Activated T-helper 9 cell treated with anti-CD3 and anti-CD28 coated beads, Interleukin-2, amount 50 U/mL, for 16 hours (primary cell): ENCODE measurements around the gene USP54.

ENCODE experiments used
- DNase-seq: peaks from one replicate; pipeline ENCODE4 v3.0.0-alpha.2; 2020; ENCODE audit warnings: low read depth

Gene USP54

DNA sequence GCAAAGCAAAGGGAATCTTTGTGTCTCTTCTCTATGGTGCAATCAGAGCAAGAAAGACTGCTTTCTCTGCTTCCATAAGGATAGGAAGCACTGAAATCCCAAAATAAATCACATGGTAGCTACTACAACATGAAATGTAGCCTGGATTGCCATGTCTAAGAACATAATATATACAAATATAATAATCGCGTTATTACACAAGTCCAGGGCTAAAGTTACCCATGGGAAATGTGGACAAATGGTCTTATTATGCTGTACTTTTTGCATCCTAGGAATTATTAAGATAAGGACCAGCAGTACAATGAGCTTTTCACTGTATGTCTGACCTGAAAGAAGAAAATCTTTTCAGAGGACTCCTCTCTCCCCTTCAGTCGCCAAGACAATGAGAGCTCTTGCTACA lies 71.8 kb downstream of the USP54 start:
- no peak for DNase-seq

DNA sequence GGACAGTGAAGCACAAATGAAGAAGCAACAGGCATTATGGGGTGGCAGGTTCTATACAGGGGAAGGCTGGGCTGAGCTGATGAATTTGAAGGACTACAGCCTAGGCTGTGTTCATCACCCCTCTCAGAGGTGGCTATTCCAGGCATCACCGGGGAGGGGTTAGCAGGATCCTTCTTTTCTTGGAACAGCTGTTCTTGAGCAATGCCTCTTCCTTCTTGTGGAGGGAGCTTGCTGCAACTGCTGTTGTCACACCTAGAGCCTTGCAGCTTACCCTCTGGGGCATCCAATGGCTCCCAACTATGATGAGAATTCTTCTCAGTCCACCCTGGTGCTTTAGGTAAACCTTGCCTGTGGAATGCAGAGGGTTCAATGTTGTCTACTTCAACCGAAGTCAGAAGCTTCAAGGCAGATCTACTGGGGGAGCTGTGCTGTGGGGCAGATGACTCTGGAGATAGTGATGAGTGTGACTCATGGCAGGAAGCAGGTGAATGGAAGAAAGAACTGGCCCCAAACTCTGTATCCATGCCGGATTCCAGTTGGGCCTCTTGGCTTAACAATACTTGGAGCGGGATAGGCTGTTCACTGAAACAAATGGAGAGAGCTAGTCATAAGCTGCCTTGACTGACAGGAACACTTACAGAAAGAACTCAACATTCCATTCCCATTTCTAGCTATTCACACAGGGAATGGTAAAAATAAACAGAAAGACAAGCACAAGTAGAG lies 73.8 kb downstream of the USP54 start:
- no peak for DNase-seq

DNA sequence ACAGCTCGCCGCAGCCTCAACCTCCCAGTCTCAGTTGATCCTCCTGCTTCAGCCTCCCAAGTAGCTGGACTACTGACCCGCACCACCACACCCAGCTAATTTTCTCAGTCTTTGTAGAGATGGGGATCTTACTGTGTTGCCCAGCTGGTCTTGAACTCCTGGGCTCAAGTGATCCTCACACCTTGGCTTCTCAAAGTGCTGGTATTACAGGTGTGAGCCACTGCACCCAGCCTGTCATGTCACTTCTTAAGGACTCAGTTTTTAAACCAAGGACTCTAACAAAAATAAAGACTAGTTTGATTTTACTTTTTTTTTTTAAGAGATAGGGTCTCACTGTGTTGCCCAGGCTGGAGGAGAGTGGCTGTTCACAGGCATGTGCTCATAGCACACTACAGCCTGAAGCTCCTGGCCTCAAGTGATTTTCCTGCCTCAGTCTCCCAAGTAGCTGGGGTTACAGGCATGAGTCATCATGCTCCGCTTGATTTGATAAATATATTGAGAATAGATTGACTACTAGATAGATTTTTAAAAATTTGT lies 78.9 kb downstream of the USP54 start:
- DNase-seq: no peak

DNA sequence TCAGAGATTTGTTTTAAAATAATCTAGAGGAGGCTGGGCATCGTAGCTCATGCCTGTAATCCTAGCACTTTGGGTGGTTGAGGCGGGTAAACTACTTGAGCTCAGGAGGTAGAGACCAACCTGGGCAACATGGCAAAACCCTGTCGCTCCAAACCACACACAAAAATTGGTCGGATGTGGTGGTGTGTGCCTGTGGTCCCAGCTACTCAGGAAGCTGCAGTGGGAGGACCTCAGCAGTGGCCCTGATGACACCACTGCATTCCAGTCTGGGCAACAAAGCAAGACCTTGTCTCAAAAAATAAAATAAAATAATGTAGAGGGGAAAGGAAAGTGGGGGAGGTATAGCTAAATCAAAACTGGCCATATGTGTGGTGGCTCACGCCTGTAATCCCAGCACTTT lies 81.4 kb downstream of the USP54 start:
- DNase-seq: no peak

DNA sequence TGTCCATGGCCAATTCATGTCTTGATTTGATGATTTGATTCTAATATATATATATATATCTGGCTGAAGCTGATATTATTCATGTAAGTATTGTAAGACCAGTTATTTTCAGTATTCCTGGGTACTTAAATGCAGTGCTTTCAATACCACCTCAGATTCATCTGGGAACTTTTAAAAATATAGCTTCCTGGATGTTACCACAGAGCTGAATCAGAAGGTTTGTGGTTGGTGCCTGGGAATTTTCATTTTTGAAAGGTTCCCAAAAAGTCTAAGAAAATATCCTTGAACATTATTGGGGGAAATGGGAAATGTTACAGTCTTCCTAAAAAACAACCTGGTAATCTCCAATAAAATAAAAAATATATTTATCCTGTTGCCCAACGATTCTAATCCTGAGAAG lies 84.7 kb downstream of the USP54 start:
- DNase-seq: no peak

DNA sequence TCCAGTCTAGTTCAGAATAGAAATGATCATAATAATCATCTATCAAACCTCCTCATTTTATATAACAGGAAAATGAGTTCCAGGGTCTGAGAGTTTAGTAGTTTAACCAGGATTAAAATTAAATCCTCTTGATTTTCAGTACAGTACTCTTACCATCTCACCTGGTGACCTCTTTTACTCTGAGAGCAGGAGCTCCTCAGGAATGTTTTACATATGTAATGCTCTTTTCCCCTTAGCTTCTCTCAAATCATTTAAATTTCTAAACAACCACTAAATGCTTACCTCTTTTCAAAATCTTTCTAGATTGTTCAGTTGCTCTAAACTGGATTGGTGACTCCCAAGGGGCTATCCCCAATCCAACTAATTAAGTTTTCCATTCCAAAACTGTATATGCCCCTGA lies 85.1 kb downstream of the USP54 start:
- DNase-seq: no peak

DNA sequence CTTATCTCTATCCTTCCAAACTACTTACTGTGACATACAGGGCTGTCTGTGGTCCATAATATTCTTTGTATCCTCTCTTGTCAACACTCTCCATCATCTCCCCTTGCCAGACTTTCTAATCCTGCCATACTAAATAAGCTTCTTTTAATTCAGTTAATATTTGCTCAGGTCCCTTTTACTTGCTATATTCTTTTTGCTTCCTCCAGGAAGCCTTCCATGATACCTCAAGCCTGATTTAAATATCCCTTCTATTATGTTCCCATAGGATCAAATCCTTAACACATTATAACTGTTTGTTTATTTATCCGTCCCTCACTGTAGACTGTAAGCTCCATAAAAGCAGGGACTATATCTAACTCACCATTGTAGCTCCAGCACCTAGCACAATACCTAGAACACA lies 88.1 kb downstream of the USP54 start:
- no peak for DNase-seq

DNA sequence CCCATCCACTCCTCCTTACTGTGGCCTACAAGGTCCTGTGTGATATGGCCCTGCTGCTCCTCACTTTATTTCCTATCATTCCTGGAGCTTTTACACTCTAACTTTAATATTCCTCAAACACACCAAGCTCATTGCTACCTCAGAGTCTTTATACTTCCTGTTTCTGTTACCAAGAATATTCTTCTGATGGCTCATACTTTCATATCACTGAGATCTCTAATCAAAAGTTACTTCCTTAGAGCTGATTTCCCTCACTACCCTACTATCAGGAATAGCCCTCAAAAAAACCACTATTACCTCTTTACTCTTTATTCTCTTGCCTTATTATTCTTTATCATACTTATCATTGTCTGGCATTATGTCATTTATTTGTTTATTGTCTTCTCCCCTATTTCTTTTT lies 89.5 kb downstream of the USP54 start:
- no peak for DNase-seq

DNA sequence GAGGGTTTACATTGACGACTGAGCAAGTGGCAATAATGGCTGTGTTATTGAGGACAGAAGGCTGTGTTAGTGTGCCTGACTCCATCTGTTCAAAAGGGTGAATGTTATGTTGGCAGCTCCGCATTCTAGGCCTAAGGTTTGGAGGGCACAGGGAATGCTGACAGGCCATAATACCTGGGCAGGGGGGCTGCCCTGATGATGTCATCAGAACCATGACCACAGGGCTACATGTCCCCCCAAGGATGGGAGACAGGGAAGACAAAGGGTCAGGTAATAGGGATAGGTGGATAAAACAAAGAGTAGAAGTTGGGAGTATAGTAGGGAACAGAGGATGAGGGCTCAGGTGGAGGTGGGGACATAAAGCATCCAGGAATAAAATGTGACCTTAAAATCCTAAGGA lies 93.5 kb downstream of the USP54 start:
- no peak for DNase-seq

DNA sequence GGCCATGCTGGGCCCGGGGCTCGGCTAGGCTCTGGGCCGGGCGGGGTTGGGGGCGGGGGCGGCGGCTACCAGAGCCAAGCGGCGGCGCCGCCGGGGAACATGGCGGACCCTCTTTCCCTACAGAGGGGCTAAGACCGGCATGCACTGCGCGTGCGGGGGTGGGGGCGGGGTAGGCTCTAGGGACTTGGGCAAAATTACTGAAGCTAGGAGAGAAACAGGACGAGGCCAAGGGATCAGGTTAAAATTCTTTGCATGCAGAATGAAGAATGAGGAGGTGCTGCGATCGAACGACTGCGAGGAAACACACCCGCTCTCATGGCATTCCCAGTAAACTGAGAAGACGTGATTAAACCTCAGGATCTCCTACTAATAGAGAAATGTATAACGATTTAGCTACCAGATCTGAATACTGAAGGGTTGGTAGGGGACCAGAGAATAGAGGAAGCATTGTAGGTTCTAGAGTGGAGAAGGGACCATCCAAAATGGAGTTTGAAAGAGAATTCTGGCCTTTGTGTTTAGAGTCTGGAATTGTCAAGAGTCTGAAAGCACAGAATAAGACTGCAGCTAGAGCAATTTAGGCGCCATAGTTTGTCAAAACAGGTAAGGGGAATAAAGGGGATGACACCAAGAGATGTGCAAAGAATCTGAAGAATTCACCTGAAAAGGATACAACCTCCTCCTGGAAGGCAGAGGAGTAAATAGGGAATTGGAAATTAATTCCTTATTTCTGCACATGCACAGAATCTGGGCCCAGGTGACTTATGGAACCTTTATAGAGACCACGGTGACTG lies 95.1 kb downstream of the USP54 start, which contains the start of gene PPP3CB:
TSS of gene PPP3CB (minus strand) at position 141 of the 791 bp plus-strand sequence. CDS start at position 6, 135 bp downstream.
- DNase-seq: peak; percentile 88

DNA sequence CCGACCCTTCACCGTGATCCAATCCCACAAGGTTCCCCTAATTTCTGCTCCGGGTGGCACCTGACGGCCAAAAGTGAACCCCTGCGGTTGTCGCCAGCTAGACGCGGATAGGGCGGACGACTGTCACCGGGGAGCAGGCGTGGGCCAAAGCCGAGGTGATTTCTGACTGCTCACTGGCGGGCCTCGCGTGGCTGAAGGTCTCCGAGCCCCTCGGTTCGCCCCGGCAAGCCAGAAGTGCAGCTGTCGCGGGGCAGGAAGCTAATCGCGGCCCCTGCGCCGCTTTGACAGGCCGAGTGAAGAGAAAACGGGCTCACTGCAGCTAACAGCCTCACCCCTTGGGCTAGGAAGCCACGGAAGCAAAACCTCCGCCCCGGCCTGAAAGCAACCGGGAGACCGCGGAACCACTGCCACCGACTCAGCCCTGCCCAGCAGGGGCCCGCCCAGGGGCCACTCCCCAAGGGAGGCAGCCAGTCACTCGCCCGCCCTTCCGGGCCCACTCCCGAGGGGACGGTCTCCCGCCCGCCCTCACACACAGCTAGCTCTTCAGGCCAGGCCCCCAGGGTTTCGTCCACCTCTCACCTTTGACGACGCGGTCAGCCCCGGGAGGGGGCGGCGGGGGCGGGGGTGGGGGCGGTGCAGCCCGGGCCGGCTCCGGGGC lies 95.8 kb downstream of the USP54 start:
- DNase-seq: peak; percentile 84

DNA sequence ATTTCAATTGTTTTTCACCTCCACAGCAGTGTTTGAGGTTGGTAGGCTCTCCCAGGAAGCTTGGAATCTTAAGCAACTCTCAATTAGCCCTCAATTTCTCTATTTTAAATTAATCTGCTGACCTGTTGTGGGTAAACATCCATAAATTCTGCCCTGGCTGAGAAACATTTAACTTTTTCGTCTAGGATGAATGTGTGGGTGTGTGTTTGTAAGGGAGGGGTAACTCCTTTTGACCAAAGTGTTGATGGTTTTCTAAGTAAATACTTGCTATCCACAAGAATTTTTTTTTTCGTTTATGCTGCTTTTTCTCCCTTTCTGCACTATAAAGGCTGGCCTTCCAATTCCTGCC lies 96.3 kb downstream of the USP54 start:
- DNase-seq: no peak

DNA sequence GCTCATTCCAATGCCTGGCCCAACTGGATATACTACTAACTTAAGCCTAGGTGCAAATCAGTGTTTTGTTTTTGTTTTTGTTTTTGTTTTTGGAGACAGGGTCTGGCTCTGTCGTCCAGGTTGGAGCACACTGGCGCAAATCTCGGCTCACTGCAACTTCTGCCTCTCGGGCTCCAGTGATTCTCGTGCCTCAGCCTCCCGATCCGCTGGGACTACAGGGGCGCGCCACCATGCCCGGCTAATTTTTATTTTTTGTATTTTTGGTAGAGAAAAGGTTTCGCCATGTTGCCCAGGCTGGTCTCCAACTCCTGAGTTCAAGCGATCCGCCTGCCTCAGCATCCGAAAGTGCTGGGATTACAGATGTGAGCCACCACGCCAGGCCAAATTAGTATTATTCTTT lies 96.9 kb downstream of the USP54 start:
- DNase-seq: no peak

DNA sequence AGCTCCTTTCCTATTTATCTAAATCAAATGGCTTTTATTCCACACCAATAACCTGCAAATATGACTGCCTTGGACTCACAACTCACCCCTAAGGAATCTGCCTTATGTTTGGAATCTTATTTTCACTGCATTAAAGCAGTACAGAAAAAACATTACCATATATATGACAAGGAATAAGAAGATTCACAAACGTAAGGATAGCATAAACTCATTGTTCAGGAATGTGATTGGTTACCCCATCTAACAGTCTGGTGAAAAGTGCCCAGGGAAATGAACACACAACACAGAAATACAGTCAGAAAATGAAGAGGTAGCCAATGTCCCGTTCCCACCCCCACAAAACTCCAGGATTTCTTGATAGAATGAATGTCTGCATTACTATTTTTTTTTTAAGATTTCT lies 97.4 kb downstream of the USP54 start:
- no peak for DNase-seq

DNA sequence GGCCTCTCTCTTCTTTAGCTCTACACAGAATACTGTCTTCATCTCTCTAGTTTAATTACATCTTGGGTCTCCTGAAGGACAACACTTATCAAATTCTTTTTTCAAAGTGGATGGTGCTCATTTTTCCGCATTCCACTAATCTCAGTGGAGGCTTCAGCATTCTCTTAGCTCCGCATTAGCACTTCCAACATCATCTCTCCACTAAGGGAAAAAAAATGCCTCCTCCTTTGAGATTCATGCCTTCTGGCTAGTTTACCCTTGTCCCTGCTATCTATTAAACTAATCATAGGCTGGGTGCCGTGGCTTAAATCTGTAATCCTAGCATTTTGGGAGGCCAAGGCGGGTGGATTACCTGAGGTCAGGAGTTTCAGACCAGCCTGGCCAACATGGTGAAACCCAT lies 104.5 kb downstream of the USP54 start:
- no peak for DNase-seq

DNA sequence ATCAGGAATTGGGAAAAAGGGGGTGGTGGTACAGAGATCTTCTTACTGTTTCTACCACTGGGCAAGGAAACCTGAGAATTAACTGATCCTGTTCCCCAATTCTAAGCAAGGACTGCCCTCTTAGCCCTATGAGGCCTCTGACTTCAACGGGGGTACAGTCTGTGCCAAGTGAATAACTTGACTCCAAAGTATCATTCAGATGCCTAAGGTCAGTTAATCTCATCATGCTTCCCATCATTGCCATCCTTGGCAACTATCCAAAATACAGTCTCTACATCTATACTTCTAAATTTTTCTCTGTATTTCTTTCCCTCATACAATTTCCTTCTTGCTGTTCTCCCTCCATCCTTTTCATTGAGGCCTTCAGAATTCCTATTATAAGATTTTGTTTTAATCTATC lies 105.8 kb downstream of the USP54 start:
- no peak for DNase-seq

DNA sequence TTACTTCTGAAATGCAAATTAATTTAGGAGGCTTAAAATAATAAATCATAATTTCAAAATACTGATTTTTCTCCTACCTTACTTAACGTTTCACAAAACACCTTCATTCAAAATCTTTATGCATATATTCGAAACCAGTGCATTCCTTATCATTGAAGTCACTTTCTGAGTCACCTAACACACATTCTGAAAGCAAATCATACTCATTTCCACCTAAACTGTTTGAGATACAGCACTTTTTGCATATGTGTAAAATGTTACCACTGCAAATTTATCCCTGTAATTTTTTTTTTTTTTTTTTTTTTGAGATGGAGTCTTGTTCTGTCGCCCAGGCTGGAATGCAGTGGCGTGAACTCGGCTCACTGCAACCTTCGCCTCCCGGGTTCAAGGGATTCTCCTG lies 111.0 kb downstream of the USP54 start:
- DNase-seq: no peak

DNA sequence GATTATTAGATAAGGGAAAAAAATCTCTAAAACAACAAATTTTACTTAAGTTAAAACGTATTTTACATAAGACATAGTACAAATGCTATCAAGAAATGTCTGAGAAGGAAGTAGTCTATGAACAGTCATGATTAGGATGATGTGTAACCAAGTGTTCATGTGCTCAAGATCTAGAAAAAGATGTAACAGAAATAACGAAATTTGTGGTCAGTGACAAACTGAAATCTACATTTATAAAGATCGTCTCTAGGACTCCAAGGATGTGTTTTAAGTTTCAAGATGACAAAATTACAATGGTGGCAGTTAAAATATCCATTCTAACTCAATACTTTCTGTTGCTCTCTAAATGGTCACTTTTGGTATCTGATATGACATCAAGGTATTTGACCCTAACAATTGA lies 112.5 kb downstream of the USP54 start:
- DNase-seq: no peak

DNA sequence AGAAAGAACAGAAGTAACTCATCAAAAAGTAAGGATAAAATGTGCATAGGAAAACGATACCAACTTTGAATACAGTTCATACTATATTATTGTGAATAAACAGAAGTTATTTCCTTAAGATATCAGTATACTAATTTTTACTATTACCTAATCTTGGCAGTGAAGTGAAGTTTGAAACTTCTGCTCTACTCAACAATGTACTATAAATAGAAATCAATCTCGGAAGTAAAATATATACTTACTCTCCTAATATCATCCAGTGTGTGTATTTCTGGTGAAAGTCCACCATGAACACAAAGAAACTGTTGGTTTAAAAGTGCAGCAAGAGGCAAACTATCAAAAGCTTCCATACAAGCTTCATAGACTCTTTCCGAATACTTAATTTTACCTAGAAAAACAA lies 119.9 kb downstream of the USP54 start:
- no peak for DNase-seq

DNA sequence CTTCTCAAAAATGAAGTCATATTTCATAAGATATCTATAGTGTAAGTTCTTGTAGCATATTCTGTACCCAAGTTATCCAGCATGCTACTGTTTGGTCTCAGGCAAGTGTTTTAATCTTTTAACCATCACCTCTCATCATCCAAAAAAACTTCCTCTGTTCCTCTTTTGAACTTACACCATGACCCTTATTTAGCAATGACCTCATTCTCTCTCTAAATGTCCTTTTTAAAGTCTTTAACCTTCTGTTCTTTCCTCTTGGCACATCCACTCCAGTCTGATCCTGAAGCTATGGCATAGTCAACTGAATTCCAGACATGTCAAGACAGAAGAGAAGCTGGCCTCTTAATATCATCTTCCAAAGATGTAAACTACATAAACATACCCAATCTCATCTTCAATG lies 121.6 kb downstream of the USP54 start:
- DNase-seq: no peak

DNA sequence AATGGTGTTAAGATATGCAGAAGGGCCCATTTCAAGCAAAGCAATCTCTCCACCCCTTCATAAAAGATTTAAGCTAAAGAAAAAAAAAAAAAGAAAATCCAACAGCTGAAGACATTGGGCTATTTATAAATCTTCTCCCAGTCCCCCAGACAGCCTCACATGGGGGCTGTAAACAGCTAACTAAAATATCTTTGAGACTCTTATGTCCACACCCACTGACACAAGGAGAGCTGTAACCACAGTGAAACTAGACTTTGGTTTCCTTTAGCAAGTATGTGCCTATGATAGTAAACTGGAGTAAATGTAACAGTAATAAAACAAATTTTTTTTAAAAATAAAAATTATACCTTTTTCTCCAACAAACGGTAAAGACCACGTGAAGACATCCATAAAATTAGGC lies 123.9 kb downstream of the USP54 start:
- no peak for DNase-seq

DNA sequence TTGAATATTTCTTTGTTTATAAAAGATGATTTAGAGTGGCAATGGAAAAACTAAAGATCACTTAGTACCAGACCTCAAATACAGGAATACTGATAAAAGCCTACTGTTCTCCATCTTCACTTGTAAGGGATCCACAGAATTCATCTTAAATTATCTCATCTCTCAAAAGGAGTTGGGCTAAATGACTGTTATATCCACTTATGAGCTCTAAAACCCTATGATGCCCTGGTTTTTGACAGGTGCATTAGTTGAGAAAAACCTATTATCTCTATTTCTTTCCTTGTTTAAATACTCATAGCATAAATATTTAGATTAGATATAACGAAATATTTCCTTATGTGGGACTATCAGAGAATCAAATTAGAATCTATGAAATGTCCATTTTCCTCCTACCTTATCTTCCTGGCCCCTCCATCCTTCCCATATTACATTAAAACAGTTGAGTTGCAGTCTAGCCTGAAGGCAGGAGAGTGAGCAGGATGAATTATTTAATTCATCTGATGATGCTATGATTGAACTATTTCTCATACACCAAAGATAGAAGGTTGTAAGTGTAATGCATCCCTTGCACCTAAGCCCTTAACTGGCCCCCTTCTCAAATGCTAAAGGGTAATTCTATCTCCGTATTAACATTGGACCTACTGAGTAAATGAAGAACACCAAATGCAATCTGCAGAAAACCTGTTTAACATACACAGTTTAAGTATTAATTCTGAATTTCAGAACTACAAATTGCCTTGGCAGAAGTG lies 125.0 kb downstream of the USP54 start:
- DNase-seq: no peak
